WTC11 (cell line): ENCODE data around the gene RASAL2. TPM values are rescaled to one million over a fixed set of nuclear protein-coding genes. Genes with fewer than 3 reads are reported as not detected.

Experiments
- ATAC-seq: fragments of 200-7000 bp; cut with Tn5 transposase; 2 replicates; pipeline ENCODE4 v1.10.0; 2021; ENCODE audit warnings: mild to moderate bottlenecking, moderate library complexity
- CTCF ChIA-PET: fragments of 300-600 bp; sonication (Branson Sonifier 250); formaldehyde crosslinking; loops from one replicate; lab custom pipeline; 2021; ENCODE audit warnings: antibody characterized with exemption; lab: Charles Lee
- POLR2A ChIA-PET: fragments of 350-600 bp; sonication (Branson Sonifier 250); formaldehyde crosslinking; loops from one replicate; lab custom pipeline; 2021; ENCODE audit warnings: antibody characterized with exemption; lab: Charles Lee
- DNase-seq: peaks from one replicate; pipeline ENCODE4 v3.0.0; 2021; ENCODE audit warnings: low spot score
- H3K27ac Mint-ChIP-seq: 2 replicates; pipeline ENCODE4 v1.8.0; 2021; ENCODE audit warnings: mixed read lengths
- H3K27me3 Mint-ChIP-seq: 2 replicates; pipeline ENCODE4 v1.8.0; 2021; ENCODE audit warnings: low read depth, mild to moderate bottlenecking, moderate library complexity, mixed read lengths
- H3K36me3 Mint-ChIP-seq: 2 replicates; pipeline ENCODE4 v1.8.0; 2021; ENCODE audit warnings: mixed read lengths
- H3K4me1 Mint-ChIP-seq: 2 replicates; pipeline ENCODE4 v1.8.0; 2022; ENCODE audit warnings: mixed read lengths
- H3K4me3 Mint-ChIP-seq: 2 replicates; pipeline ENCODE4 v1.8.0; 2021; ENCODE audit warnings: mild to moderate bottlenecking, moderate library complexity, mixed read lengths
- H3K9me3 Mint-ChIP-seq: 2 replicates; pipeline ENCODE4 v1.8.0; 2021; ENCODE audit warnings: mixed read lengths
- ATF1 ChIP-seq: sonication (generic); formaldehyde crosslinking; IDR thresholded peaks from 2 replicates; pipeline ENCODE4 v1.8.1; 2023; ENCODE audit warnings: mild to moderate bottlenecking, moderate library complexity, missing genetic modification reagents
- CREM ChIP-seq: sonication (generic); formaldehyde crosslinking; IDR thresholded peaks from 2 replicates; pipeline ENCODE4 v1.8.1; 2022; ENCODE audit warnings: mild to moderate bottlenecking, missing genetic modification reagents, moderate library complexity
- JAZF1 ChIP-seq: fragments of 250-450 bp; sonication (Bioruptor Pico); IDR thresholded peaks from 2 replicates; pipeline ENCODE4 v1.9.0; 2021; ENCODE audit warnings: moderate library complexity, mild to moderate bottlenecking, inconsistent platforms
- KAT7 ChIP-seq: sonication (generic); formaldehyde crosslinking; IDR thresholded peaks from 2 replicates; pipeline ENCODE4 v1.8.1; 2023; ENCODE audit warnings: missing genetic modification reagents, mild to moderate bottlenecking, borderline replicate concordance
- NR3C1 ChIP-seq: sonication (generic); formaldehyde crosslinking; conservative IDR thresholded peaks from 2 replicates; pipeline ENCODE4 v1.8.1; 2023; ENCODE audit warnings: low read depth, mild to moderate bottlenecking, missing genetic modification reagents
- PRRX2 ChIP-seq: fragments of 250-450 bp; sonication (Bioruptor Pico); IDR thresholded peaks from 2 replicates; pipeline ENCODE4 v1.8.0; 2021; ENCODE audit warnings: mild to moderate bottlenecking
- RELA ChIP-seq: sonication (generic); formaldehyde crosslinking; IDR thresholded peaks from 2 replicates; pipeline ENCODE4 v1.8.1; 2022; ENCODE audit warnings: missing genetic modification reagents, mild to moderate bottlenecking, borderline replicate concordance
- RORB ChIP-seq: fragments of 250-450 bp; sonication (Bioruptor Pico); IDR thresholded peaks from 2 replicates; pipeline ENCODE4 v1.9.0; 2021; ENCODE audit warnings: mild to moderate bottlenecking
- SMAD4 ChIP-seq: sonication (generic); formaldehyde crosslinking; IDR thresholded peaks from 2 replicates; pipeline ENCODE4 v1.8.0; 2022; ENCODE audit warnings: mild to moderate bottlenecking, missing genetic modification reagents
- TCF7 ChIP-seq: sonication (generic); formaldehyde crosslinking; IDR thresholded peaks from 2 replicates; pipeline ENCODE4 v1.8.0; 2022; ENCODE audit warnings: mild to moderate bottlenecking, low read depth, missing genetic modification reagents, moderate library complexity
- total RNA-seq: library from RNA; stranded (reverse); gene quantifications from 3 replicates; pipeline ENCODE4 v1.2.3, GENCODE V29; 2021
- TF ChIP-seq, protein P1 (sequence below): fragments of 250-450 bp; sonication (Bioruptor Pico); IDR thresholded peaks from 2 replicates; pipeline ENCODE4 v1.9.0; 2021; ENCODE audit warnings: moderate library complexity, mild to moderate bottlenecking, inconsistent platforms, borderline replicate concordance
- TF ChIP-seq, protein P2 (sequence below): sonication (generic); formaldehyde crosslinking; IDR thresholded peaks from 2 replicates; pipeline ENCODE4 v1.8.0; 2022; ENCODE audit warnings: mild to moderate bottlenecking, missing genetic modification reagents
- TF ChIP-seq, protein P3 (sequence below): sonication (generic); formaldehyde crosslinking; IDR thresholded peaks from 2 replicates; pipeline ENCODE4 v1.8.1; 2022; ENCODE audit warnings: mild to moderate bottlenecking, moderate library complexity, missing genetic modification reagents
- TF ChIP-seq, protein P4 (sequence below): sonication (generic); formaldehyde crosslinking; IDR thresholded peaks from 2 replicates; pipeline ENCODE4 v1.8.1; 2023; ENCODE audit warnings: mild to moderate bottlenecking, moderate library complexity, missing genetic modification reagents
- TF ChIP-seq, protein P5 (sequence below): sonication (generic); formaldehyde crosslinking; IDR thresholded peaks from 2 replicates; pipeline ENCODE4 v1.8.0; 2023; ENCODE audit warnings: missing genetic modification reagents
- TF ChIP-seq, protein P6 (sequence below): sonication (generic); formaldehyde crosslinking; IDR thresholded peaks from 2 replicates; pipeline ENCODE4 v1.8.1; 2023; ENCODE audit warnings: mild to moderate bottlenecking, missing genetic modification reagents, moderate library complexity
- TF ChIP-seq, protein P7 (sequence below): sonication (generic); formaldehyde crosslinking; IDR thresholded peaks from 2 replicates; pipeline ENCODE4 v1.8.1; 2023; ENCODE audit warnings: mild to moderate bottlenecking, missing genetic modification reagents
- TF ChIP-seq, protein P8 (sequence below): sonication (generic); formaldehyde crosslinking; IDR thresholded peaks from 2 replicates; pipeline ENCODE4 v1.8.0; 2022; ENCODE audit warnings: mild to moderate bottlenecking, missing genetic modification reagents

Gene RASAL2
- total RNA-seq, 1 experiment from 2014 or later, result 29.5 TPM

DNA sequence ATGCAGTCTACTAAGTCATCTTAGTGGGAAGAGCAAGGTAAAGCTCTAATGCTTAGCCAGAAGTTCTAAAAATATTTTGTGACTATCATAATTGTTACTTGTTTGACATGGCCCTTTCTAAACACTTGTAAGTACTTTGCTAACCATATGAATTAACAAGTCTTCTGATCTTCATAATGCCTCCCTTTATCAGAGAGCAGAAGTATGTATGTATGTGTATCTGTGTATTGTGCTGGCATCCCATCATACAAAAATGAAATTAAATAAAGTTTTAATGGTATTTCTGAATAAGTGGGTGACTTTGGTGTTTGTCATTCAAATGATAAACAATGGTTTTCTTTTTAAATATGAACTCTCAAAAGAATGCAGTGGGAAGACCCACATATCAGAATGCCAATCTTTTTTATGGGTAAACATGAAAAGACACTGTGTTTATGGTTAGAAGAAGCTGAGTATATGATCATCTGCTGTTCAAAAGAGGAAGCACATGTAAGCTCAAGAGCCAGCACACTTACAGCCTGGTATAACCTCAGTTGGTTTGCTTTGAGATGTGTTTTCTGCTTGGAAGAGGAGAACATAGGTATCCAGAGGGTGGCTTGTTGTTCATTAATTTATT, 243.3 kb downstream of the RASAL2 start:
- no peaks in the 10 kb centered on the region for H3K27me3 Mint-ChIP-seq
- H3K9me3 Mint-ChIP-seq, result no peaks in the 10 kb centered on the region
- TF ChIP-seq, protein P1, sequence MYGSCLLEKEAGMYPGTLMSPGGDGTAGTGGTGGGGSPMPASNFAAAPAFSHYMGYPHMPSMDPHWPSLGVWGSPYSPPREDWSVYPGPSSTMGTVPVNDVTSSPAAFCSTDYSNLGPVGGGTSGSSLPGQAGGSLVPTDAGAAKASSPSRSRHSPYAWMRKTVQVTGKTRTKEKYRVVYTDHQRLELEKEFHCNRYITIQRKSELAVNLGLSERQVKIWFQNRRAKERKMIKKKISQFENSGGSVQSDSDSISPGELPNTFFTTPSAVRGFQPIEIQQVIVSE (CRISPR knock-in tag), result no peak
- TF ChIP-seq, protein P2, sequence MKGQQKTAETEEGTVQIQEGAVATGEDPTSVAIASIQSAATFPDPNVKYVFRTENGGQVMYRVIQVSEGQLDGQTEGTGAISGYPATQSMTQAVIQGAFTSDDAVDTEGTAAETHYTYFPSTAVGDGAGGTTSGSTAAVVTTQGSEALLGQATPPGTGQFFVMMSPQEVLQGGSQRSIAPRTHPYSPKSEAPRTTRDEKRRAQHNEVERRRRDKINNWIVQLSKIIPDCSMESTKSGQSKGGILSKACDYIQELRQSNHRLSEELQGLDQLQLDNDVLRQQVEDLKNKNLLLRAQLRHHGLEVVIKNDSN (CRISPR knock-in tag), result no peak
- TF ChIP-seq RELA (CRISPR knock-in tag) (no peak), ATF1 (no peak)
- TF ChIP-seq, protein P3, sequence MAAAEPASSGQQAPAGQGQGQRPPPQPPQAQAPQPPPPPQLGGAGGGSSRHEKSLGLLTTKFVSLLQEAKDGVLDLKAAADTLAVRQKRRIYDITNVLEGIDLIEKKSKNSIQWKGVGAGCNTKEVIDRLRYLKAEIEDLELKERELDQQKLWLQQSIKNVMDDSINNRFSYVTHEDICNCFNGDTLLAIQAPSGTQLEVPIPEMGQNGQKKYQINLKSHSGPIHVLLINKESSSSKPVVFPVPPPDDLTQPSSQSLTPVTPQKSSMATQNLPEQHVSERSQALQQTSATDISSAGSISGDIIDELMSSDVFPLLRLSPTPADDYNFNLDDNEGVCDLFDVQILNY (CRISPR knock-in tag), result no peak
- ChIA-PET POLR2A (no interaction called here), CTCF (interaction anchor here (1.1 to 1.2 kb wide), 2 partner anchors 27 to 164 kb away, joined by 4 read pairs; no protein-coding TSS in a partner anchor)
- H3K4me3 Mint-ChIP-seq, result no peak overlapping the region
- 0 out of 2 replicates have a peak overlapping the region, but pooled peaks have one; percentile 42 for H3K27ac Mint-ChIP-seq
- H3K36me3 Mint-ChIP-seq, result no peaks in the 10 kb centered on the region
- ATAC-seq (no peak), DNase-seq (no peak)
- H3K4me1 Mint-ChIP-seq, result peaks cover 39% of the 10 kb centered on the region

DNA sequence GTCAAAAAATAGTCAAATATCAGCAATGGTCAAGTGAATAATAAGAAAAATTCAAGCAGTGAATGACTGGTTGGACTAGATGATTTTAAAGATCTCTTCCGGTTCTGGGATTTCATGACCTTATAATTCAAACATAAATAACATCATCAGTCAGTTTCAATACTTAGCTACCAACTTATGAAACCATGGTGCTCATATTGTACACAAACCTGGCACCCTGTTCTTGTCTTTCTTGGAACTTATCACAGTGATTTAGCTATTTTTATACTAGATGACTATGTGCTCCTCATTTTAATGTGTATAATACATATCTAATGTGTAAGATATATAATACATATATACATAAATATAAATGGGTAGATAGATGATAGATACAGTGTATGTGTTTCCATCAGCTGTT, 245.9 kb downstream of the RASAL2 start:
- ChIA-PET POLR2A (no interaction called here), CTCF (interaction anchor here (0.6 to 2.0 kb wide), 4 partner anchors 29 to 161 kb away, joined by 3 to 12 read pairs (median 7); no protein-coding TSS in a partner anchor)
- Mint-ChIP-seq H3K27me3 (no peaks in the 10 kb centered on the region), H3K4me3 (no peak overlapping the region), H3K27ac (no peak overlapping the region), H3K36me3 (no peaks in the 10 kb centered on the region), H3K9me3 (no peaks in the 10 kb centered on the region), H3K4me1 (peaks cover 63% of the 10 kb centered on the region)
- TF ChIP-seq, protein P4, sequence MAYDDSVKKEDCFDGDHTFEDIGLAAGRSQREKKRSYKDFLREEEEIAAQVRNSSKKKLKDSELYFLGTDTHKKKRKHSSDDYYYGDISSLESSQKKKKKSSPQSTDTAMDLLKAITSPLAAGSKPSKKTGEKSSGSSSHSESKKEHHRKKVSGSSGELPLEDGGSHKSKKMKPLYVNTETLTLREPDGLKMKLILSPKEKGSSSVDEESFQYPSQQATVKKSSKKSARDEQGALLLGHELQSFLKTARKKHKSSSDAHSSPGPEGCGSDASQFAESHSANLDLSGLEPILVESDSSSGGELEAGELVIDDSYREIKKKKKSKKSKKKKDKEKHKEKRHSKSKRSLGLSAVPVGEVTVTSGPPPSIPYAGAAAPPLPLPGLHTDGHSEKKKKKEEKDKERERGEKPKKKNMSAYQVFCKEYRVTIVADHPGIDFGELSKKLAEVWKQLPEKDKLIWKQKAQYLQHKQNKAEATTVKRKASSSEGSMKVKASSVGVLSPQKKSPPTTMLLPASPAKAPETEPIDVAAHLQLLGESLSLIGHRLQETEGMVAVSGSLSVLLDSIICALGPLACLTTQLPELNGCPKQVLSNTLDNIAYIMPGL (CRISPR knock-in tag), result no peak
- TF ChIP-seq NR3C1 (CRISPR knock-in tag), result no peak
- TF ChIP-seq, protein P5, sequence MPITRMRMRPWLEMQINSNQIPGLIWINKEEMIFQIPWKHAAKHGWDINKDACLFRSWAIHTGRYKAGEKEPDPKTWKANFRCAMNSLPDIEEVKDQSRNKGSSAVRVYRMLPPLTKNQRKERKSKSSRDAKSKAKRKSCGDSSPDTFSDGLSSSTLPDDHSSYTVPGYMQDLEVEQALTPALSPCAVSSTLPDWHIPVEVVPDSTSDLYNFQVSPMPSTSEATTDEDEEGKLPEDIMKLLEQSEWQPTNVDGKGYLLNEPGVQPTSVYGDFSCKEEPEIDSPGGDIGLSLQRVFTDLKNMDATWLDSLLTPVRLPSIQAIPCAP, result no peak
- TF ChIP-seq TCF7, result no peak
- TF ChIP-seq JAZF1 (CRISPR knock-in tag), result no peak
- TF ChIP-seq, protein P6, sequence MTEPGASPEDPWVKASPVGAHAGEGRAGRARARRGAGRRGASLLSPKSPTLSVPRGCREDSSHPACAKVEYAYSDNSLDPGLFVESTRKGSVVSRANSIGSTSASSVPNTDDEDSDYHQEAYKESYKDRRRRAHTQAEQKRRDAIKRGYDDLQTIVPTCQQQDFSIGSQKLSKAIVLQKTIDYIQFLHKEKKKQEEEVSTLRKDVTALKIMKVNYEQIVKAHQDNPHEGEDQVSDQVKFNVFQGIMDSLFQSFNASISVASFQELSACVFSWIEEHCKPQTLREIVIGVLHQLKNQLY (CRISPR knock-in tag), result no peak
- no peak for TF ChIP-seq CREM
- TF ChIP-seq SMAD4, result no peak
- TF ChIP-seq, protein P7, sequence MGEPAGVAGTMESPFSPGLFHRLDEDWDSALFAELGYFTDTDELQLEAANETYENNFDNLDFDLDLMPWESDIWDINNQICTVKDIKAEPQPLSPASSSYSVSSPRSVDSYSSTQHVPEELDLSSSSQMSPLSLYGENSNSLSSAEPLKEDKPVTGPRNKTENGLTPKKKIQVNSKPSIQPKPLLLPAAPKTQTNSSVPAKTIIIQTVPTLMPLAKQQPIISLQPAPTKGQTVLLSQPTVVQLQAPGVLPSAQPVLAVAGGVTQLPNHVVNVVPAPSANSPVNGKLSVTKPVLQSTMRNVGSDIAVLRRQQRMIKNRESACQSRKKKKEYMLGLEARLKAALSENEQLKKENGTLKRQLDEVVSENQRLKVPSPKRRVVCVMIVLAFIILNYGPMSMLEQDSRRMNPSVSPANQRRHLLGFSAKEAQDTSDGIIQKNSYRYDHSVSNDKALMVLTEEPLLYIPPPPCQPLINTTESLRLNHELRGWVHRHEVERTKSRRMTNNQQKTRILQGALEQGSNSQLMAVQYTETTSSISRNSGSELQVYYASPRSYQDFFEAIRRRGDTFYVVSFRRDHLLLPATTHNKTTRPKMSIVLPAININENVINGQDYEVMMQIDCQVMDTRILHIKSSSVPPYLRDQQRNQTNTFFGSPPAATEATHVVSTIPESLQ (CRISPR knock-in tag), result no peak
- TF ChIP-seq RORB (CRISPR knock-in tag), result no peak
- no peak for TF ChIP-seq KAT7 (CRISPR knock-in tag)
- TF ChIP-seq, protein P8, sequence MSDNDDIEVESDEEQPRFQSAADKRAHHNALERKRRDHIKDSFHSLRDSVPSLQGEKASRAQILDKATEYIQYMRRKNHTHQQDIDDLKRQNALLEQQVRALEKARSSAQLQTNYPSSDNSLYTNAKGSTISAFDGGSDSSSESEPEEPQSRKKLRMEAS, result no peak
- TF ChIP-seq PRRX2 (CRISPR knock-in tag), result no peak
- DNase-seq, result no peak
- ATAC-seq, result no peak
